HL-60/S4 treated with retinoic acid at 250 ng/mL for 4 days and 3 days (cell line): ENCODE data around the gene NPPB.

ENCODE experiments used
- in situ Hi-C: fragments of 300-500 bp; cut with MboI; formaldehyde crosslinking; loops from 2 replicates; pipeline ENCODE4 v1.7.0; 2022; ENCODE audit warnings: low sequenced_read_pairs

Gene NPPB

DNA sequence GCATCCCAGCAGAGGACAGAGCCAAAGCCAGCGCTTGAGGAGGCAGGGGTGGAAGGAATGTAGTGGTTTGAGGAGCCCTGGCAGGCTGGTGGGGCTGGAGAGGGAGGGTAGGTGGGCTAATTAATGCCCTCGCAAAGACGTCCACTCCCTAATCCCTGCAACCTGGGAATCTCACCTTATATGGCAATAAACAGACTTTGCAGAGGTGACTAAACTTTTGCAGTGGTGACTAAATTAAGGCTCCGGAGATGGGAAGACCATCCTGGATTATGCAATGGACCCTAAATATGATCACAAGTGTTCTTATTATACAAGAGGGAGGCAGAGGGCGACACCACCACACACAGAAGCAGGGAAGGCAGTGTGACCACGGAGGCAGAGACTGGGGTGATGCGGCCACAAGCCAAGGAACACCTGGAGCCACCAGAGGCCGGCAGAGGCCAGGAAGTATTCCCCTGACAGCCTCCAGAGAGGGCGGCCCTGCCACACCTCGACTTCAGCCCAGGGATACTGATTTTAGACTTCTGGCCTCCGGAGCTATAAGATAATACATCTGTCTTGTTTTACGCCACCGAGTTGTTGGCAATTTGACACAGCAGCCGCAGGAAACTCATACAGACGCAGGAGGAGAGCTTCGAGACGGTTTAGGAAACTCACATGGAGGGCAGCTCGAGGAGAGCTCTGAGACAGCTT lies 23.1 kb upstream of the NPPB start:
- in situ Hi-C loops, result no loop called here

DNA sequence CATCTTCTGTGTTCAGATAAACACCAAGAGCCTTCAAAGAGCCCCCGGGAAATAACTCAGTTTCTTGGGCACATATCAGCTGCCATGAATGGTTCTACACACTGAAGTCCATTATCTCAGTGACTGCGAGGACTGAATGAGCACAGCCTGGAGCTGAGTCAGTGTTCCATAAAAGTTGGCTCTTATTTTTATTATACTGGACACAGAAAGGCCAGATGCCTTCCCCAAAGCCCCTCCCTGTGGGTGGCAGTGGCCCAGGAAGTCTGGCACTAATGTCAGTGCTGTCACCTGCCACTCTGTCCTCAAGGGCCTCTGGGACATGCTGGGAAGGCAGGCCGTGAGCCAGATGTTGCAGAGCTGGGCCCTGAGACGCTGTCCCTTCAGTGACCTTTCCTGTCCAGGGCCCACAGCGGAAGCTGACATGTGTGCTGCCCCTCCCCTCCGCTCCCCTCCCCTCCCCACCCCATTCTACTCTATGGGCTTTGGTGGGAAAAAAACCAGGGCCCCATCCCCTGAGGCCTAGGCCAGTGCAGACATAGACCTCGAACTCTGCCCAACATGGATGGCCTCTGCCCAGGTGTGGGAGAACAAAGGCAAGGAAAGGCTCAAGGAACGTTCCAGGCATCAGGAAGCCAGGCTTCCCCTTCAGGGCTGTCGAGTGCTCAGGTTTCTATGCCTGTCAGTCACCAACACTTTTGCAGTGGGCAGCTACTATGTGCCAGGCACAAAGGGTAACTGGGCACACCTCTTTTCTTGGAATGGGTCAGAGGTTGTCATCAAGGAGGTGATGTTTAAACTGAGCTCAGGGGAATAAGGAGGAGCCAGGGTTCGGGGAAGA lies 22.4 kb upstream of the NPPB start:
- in situ Hi-C loops, result no loop called here

DNA sequence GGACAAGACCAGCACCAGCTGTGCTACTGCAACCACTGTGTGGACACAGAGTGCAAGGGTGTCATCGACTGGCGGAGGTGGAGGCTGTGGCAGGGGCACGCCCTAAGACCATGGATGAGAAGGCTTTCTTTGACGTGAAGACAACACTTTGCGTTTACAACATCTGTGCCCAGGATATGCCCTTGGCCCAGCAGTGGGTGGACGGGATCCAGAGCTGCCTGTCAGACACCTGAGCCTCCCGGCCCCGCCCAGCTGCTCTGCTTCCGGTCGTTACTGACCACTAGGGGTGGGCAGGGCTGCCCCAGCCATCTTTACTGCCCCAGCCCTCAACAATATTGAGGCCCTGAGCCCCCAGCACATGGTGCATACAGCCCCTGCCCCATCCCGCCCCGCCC lies 21.4 kb upstream of the NPPB start:
- in situ Hi-C loops, result no loop called here

- in situ Hi-C loops, result no loop called here
Measured at GRCh38 chr1:11879311-11880180, 20.8 kb upstream of the NPPB start.

DNA sequence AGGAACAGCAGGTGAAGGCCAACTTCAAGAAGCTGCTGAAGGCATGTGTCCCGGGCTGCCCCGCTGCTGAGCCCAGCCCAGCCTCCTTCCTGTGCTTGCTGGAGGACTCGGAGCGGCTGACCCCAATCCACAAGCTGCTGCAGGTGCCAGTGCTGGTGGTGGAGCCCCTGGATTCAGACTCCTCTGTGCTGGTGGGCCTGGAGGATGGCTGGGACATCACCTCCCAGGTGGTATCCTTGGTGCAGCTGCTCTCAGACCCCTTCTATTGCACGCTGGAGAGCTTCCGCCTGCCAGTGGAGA lies 20.1 kb upstream of the NPPB start:
- in situ Hi-C loops, result no loop called here

DNA sequence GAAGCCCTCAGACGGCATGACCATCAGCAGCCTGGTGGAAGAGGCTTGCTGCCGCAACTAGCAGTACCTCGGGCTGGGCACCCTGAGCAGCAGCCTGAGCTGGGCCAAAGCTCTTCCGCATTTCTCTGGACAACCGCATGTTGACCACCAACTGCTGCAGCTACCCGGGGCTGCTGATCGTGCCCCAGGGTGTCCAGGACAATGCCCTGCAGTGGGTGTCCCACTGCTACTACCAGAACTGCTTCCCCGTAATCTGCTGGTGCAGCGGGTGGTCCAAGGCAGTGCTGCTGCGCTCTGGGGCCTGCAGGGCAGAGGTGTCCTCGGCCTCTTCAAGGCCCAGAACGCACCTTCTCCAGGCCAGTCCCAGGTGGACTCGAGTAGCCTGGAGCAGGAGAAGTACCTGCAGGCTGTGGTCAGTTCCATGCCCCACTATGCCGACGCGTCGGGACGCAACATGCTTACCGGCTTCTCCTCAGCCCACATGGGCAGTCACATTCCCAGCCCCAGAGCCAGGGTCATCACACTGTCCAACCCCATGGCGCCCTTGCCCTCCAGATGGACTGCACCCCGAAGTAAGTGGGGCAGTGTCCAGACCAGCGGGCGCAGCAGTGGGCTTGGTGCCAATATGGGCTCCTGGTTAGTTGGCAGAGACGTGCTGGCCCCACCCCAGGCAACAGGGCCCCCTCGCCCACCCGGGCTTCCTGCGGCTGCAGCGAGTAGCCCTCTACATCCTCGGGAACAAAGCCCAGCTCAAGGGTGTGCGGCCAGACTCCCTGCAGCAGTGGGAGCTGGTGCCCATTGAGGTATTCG lies 19.5 kb upstream of the NPPB start:
- in situ Hi-C loops, result no loop called here

DNA sequence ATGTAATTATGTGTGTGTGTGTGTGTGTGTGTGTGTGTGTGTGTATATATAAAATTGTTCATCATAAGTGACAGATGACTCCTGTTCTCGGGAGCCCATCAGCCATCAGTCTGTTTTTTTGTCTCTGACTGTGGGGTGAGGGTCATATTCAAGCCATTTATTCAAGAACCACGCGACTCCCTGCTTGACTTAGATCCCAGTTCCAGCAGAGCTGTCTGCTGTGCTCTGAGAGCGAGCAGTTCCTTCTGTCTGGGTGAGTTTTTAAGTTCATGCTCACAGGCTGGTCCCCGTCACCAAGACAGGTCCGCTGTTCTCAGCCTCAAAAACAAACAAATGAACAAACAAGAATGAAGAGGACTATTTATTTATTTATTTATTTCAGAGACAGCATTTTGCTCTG lies 18.3 kb upstream of the NPPB start:
- in situ Hi-C loops, result no loop called here

GRCh38 chr1:11875094-11875493 lies 16.3 kb upstream of the NPPB start:
- in situ Hi-C loops, result no loop called here

- in situ Hi-C loops, result no loop called here
Measured at GRCh38 chr1:11874624-11875023, 15.9 kb upstream of the NPPB start.

- in situ Hi-C loops, result no loop called here
Measured at GRCh38 chr1:11874258-11874562, 15.5 kb upstream of the NPPB start.

DNA sequence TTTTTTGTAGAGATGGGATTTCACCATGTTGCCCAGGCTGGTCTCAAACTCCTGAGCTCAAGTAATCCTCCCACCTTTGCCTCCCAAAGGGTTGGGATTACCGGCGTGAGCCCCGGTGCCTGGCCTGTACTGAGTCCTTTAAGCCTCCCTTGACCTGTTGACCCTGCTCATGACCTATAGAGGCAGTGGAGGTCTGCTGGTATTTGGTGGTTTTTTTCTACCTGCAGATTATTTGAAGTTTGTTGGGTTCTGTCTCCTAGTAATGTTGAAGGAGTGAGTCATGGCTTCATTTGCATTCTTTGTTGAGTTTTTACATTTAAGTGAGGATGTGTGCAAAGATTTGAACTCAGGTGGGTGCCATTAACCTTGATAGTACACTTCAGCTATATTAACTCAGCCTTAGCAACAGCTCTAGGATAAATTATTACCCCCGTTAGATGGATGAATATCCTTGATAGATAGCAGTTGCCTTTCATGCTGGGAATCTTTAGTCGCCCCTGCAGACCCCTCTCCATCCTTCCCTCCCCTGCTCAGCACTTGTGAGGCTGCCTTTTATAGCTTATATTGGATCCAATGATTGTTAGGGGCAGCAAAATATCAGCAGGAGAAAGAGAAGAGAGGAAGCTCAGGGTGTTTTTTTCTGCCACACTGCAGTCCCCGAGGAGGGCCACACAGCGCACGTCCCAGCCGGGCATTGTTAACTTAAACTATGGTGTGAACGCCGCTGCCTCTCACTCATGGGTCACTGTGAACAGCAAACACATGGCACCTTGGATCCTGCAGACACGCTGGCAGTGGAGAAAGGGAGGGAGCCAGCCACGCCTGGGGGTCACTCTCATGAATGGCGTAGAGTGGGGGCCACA lies 14.9 kb upstream of the NPPB start:
- in situ Hi-C loops, result no loop called here

DNA sequence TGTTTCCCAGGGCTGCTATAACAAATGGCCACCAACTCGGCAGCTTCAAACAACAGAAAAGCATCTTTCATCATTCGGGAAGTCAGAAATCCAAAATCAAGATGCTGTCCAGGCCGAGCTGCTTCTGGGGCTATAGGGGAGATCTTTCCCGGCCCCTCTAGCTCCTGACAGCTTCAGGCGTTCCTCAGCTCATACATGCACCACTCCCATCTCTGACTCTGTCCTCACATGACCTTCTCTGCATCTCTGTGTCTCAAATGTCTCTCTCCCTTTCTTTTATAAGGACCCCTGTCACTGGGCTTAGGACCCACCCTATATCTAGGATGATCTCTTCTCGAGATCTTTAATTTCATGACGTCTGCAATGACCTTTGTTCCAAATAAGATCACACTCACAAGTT lies 13.8 kb upstream of the NPPB start:
- in situ Hi-C loops, result no loop called here

DNA sequence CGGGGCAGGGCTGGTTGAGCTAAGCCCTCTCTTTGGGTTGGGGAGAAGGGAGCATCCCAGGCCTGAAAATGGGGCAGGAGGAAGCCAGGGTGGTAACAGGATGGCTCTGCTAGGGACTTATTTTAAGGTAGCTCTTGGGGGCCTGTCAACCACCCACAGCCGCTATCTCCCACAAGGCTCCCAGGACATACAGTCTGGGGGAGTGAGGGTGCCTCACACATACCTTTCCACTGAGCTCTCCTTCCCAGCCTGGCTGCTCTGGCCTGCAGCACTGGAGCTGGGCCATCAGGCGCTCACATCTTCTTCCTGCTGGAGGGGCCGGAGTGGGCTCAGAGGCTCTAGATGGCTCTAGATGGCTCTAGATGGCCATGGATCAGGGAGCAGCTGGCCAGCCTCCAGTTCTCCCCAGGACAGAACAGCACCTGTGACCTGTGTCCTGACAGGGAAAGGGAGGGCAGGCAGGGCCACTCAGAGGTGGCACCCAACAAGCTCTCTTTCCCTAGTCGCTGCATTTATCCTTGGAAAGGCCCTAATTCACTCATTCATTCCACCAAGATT lies 11.0 kb upstream of the NPPB start:
- in situ Hi-C loops, result no loop called here

DNA sequence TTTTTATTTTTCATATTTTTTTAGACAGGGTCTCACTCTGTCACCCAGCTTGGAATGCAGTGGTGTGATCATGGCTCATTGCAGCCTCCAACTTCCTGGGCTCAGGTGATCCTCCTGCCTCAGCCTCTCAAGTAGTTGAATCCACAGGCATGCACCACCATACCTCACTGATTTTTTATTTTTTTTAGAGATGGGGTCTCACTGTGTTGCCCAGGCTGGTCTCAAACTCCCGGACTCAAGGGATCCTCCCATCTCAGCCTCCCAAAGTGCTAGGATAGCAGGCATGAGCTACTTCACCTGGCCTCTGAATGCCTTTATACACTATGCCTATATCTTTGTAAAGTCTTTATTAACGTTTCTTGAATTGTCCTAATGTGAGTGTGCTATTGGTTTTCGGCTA lies 10.4 kb upstream of the NPPB start:
- in situ Hi-C loops, result no loop called here

DNA sequence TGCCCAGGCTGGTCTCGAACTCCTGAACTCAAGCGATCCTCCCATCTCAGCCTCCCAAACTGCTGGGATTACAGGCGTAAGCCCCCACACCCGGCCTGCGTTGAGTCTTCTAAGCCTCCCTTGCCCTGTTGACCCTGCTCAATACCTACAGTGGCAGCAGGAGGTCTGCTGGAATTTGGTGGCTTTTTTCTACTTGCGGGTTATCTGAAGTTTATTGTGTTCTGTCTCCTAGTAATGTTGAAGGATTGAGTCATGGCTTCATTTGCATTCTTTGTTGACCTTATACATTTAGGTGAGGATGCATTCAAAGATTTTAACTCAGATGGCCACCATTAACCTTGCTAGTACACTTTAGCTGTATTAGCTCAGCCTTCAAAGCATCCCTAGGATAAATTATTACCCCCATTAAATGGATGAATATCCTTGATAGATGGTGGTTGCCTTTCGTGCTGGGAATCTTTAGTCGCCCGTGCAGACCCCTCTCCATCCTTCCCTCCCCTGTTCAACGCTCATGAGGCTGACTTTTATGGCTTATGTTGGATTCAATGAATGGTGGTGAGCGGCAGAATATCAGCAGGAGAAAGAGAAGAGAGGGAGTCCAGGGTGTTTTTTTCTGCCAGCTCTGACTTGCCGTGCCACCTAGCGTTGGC lies 9.7 kb upstream of the NPPB start:
- in situ Hi-C loops, result no loop called here

DNA sequence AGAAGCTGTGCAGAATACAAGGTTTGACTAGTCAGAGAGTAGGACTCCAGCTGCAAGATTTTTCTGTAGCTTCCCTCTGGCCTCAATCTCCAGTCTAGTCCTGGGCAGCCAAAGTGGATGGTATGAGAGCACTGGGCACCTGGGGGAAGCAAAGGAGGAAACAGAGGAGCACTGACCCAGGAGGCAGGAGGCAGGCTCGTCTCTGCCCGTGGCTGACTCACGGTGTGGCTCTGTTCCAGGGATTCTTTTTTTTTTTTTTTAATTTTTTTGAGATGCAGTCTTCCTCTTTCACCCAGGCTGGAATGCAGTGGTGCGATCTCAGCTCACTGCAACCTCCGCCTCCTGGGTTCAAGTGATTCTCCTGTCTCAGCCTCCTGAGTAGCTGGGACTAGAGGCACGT lies 4.1 kb upstream of the NPPB start:
- in situ Hi-C loops, result no loop called here

DNA sequence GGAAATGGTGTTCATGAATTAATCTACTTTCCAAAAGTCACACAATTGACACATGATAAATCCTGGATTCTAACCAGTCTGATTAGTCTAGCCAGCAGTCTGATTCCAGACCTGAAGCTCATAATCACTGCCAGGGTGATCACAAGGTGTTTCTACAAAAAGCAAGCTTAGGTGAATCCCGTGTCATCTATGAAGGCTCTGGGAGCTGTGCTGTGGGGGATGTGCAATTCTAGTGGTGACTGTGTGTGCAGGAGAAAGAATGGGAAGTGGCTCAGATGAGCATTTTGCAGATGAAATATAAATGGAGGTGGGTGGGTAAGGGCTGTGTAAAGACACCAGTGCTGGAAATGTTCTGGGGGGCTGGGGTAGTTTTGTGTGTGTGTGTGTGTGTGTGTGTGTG lies 1.8 kb upstream of the NPPB start:
- in situ Hi-C loops, result no loop called here

DNA sequence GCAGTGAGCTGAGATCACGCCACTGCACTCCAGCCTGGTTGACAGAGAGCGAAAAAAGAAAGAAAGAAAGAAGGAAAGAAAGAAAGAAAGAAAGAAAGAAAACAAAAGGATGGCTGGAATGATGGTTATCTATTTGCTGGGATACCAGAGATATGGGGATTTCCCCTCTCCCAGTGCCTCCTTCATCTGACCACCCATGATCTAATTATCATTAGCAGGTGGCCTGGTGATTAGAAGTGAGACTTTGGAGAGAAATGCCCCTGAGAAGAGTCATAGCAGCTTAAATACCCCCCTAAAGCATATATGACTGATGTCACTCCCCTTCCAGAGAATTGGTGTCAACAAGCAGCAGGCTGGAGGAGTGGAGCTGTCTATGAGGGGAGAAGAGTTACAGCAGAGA lies 1.3 kb upstream of the NPPB start:
- in situ Hi-C loops, result no loop called here
